ENCODE results near the gene MRPL19. TPM values are rescaled to one million over a fixed set of nuclear protein-coding genes. Genes with fewer than 3 reads are reported as not detected.

MRPL19 gene
- total RNA-seq (2016; rRNA removed; fragmentation: Illumina TruSeq; extraction: Trizol) (163 and 248 TPM in 2 replicates), polyA plus RNA-seq (2011; rRNA removed) (27.7 and 43.2 TPM in 2 replicates), polyA minus RNA-seq (2011; rRNA and poly(A)+ RNA removed; ENCODE audit: low replicate concordance) (14.2 and 34.0 TPM in 2 replicates), Bru-seq, nascent RNA (percentile 91 among the genes with signal in this experiment), BruChase-seq, experiment 1, labeled RNA remaining after a 6-hour chase (percentile 95 among the genes with signal in this experiment), BruChase-seq, experiment 2, labeled RNA remaining after a 2-hour chase (percentile 91 among the genes with signal in this experiment)
- total RNA-seq (2016; cell fraction: cytosol; rRNA removed; fragmentation: Illumina TruSeq; extraction: Trizol; ENCODE audit: low read depth): 60.1 and 62.4 TPM in 2 replicates
- total RNA-seq (2016; cell fraction: insoluble cytoplasmic fraction; rRNA removed; fragmentation: Illumina TruSeq; extraction: Trizol): 157 and 259 TPM in 2 replicates
- total RNA-seq (2016; cell fraction: membrane; rRNA removed; fragmentation: Illumina TruSeq; extraction: Trizol): 81.7 and 88.8 TPM in 2 replicates
- total RNA-seq (2016; cell fraction: nucleus; rRNA removed; fragmentation: Illumina TruSeq; extraction: Trizol): 77.4 and 86.6 TPM in 2 replicates
- polyA plus RNA-seq (2011; cell fraction: cytosol; rRNA removed): 22.2 and 26.1 TPM in 2 replicates
- 15.2 and 16.6 TPM in 2 replicates for polyA plus RNA-seq (2011; cell fraction: nucleus; rRNA removed)
- polyA plus RNA-seq (2012): 37.9 and 66.8 TPM in 2 replicates
- 54.7 and 55.9 TPM in 2 replicates for polyA plus RNA-seq (2016; cell fraction: cytosol; fragmentation: Illumina TruSeq; extraction: Trizol; ENCODE audit: low read depth)
- 233 and 251 TPM in 2 replicates for polyA plus RNA-seq (2016; cell fraction: insoluble cytoplasmic fraction; fragmentation: Illumina TruSeq; extraction: Trizol; ENCODE audit: low read depth)
- 56.1 and 61.5 TPM in 2 replicates for polyA plus RNA-seq (2016; cell fraction: membrane; fragmentation: Illumina TruSeq; extraction: Trizol; ENCODE audit: low read depth)
- 72.7 and 74.8 TPM in 2 replicates for polyA plus RNA-seq (2016; cell fraction: nucleus; fragmentation: Illumina TruSeq; extraction: Trizol; ENCODE audit: insufficient read depth, low read depth)
- 30.5 and 33.6 TPM in 2 replicates for polyA minus RNA-seq (2011; cell fraction: cytosol; rRNA and poly(A)+ RNA removed)
- polyA minus RNA-seq (2011; cell fraction: nucleus; rRNA and poly(A)+ RNA removed): 101 and 126 TPM in 2 replicates
- long read RNA-seq, experiment 1, transcript MRPL19-202 (6 exons, 3,479 nt): major isoform, 154 of 178 reads
- long read RNA-seq, experiment 1, transcript MRPL19-205 (5 exons, 744 nt): minor isoform, 13 of 178 reads
- long read RNA-seq, experiment 1, partial matches to known transcripts: 6 of 178 reads
- long read RNA-seq, experiment 1, other reads (novel, unspliced or antisense): 5 of 178 reads
- long read RNA-seq, experiment 2, transcript MRPL19-205 (5 exons, 744 nt): minor isoform, 6 of 130 reads
- long read RNA-seq, experiment 2, transcript MRPL19-202 (6 exons, 3,479 nt): major isoform, 73 of 130 reads
- long read RNA-seq, experiment 2, partial matches to known transcripts: 6 of 130 reads
- long read RNA-seq, experiment 2, other reads (novel, unspliced or antisense): 45 of 130 reads

- Histone ChIP-seq H3K9ac (ENCODE audit: insufficient read depth, low read depth, low read length) (peak within 1 kb of the TSS; percentile 96), H3K27me3 (ENCODE audit: control insufficient read depth in 1 of 2, insufficient read depth in 2 of 2, low read length in 2 of 2) (no peaks in the 10 kb centered on the region; a peak in 1 of 5 replicates), H3K36me3 (replicated peaks in 1 of 2; ENCODE audit: control insufficient read depth in 1 of 2, insufficient read depth in 2 of 2, low read length in 2 of 2) (peaks cover 9 to 29% of the 10 kb centered on the region in 2 experiments), H3K4me3 (replicated peaks in 1 of 3; ENCODE audit: insufficient read depth in 1 of 3, low read depth in 2 of 3, low read length in 3 of 3) (peak within 1 kb of the TSS; percentile 82 to 94 (median 90)), H3K9me3 (ENCODE audit: low read length) (no peaks in the 10 kb centered on the region), H4K20me1 (ENCODE audit: insufficient read depth, low read length) (no peaks in the 10 kb centered on the region), H3K4me1 (ENCODE audit: insufficient read depth, low read length) (peaks cover 26% of the 10 kb centered on the region), H3K27ac (ENCODE audit: extremely low read length, insufficient read depth, low read length) (peak within 1 kb of the TSS; percentile 82), H3K79me2 (ENCODE audit: insufficient read depth, low read length) (peaks cover 35% of the 10 kb centered on the region), H2AFZ (ENCODE audit: low read length) (peak within 1 kb of the TSS; percentile 97), H3K4me2 (ENCODE audit: low read depth, low read length) (peak within 1 kb of the TSS; percentile 72)
- DNase-seq (ENCODE audit: low spot score): peak; percentile 94
- WGBS (ENCODE audit: low lambda C conversion rate): 2% methylated on average over 27 of the region's 60 CpGs
- POLR2A ChIA-PET: interaction anchor here (0.6 to 2.2 kb wide), 12 partner anchors 9 to 181 kb away, joined by 3 to 15 read pairs (median 4); partner anchors contain the start of genes EVA1A and GCFC2
- in situ Hi-C loops (cut with HindIII; ENCODE audit: extremely low pct_ligation_motif_present, low pct_unique_long_range_greater_than_20kb): no loop called here
- BruUV-seq (replicated peaks): TSS peak; percentile 61
- peak; percentile 99 for ATAC-seq
- FAIRE-seq: peak; percentile 85
- CTCF ChIA-PET (ENCODE audit: low intra/inter-chr PET ratio, low total read pairs): interaction anchor here (1.2 kb wide), 1 partner anchor 30 kb away, joined by 3 read pairs; no protein-coding TSS in a partner anchor
- intact Hi-C loops (cut with micrococcal nuclease; ENCODE audit: unreplicated experiment): loop anchor here (2.0 kb wide), 1 partner anchor 64 kb away; the partner anchor contains the start of gene GCFC2
- TF ChIP-seq MLXIP (CRISPR knock-in tag; IDR thresholded peaks at IDR 0.05; ENCODE audit: borderline replicate concordance): peak; percentile 62; the same call in 1 of the 2 replicates
- no peak for TF ChIP-seq ZBTB40 (IDR thresholded peaks at IDR 0.05)
- TF ChIP-seq ZBTB40 (CRISPR knock-in tag; IDR thresholded peaks at IDR 0.05): peak; percentile 91
These were observed at the start of gene MRPL19 for GRCh38 chr2:75646583-75647425. TSS of gene MRPL19 (plus strand) at chr2:75646783. CDS start at chr2:75646808, 25 bp downstream.

Measured in HepG2 (cell line).